Measurements from ENCODE around the gene NAGPA.
A peak's percentile ranks its signal among the peaks of the same experiment; 100 is the strongest.
"Not testable (repeated sequence)": the region's sequence is repeated elsewhere in the genome, so short reads cannot be mapped to it uniquely, and the experiment has no call there.

NAGPA gene

GRCh38 chr16:5062790-5063765 is 29.3 kb upstream of the NAGPA start:
- DNase-seq (ENCODE audit: low read depth), result no peak
- no peak overlapping the region for H3K4me3 ChIP-seq (ENCODE audit: low read depth, low read length)

- no peak for DNase-seq (ENCODE audit: low read depth)
Measured at GRCh38 chr16:5062051-5062450, 28.3 kb upstream of the NAGPA start.

GRCh38 chr16:5060073-5060641 is 26.4 kb upstream of the NAGPA start:
- no peak overlapping the region for H3K4me3 ChIP-seq (ENCODE audit: low read depth, low read length)
- no peak for DNase-seq (ENCODE audit: low read depth)

More at GRCh38 chr16:5062051-5062450, 28.3 kb upstream of the NAGPA start:
- H3K4me3 ChIP-seq (ENCODE audit: low read depth, low read length), result no peak overlapping the region

- H3K4me3 ChIP-seq (ENCODE audit: low read depth, low read length), result no peak overlapping the region
- DNase-seq (ENCODE audit: low read depth), result no peak
Measured at GRCh38 chr16:5059386-5060072, 25.8 kb upstream of the NAGPA start.

GRCh38 chr16:5058476-5058875 is 24.7 kb upstream of the NAGPA start:
- no peak overlapping the region for H3K4me3 ChIP-seq (ENCODE audit: low read depth, low read length)

GRCh38 chr16:5056352-5056751 is 22.6 kb upstream of the NAGPA start:
- DNase-seq (ENCODE audit: low read depth), result no peak
- no peak overlapping the region for H3K4me3 ChIP-seq (ENCODE audit: low read depth, low read length)

More at GRCh38 chr16:5058476-5058875, 24.7 kb upstream of the NAGPA start:
- no peak for DNase-seq (ENCODE audit: low read depth)

- no peak for DNase-seq (ENCODE audit: low read depth)
- H3K4me3 ChIP-seq (ENCODE audit: low read depth, low read length), result no peak overlapping the region
Measured at GRCh38 chr16:5054876-5055865, 21.4 kb upstream of the NAGPA start.

- H3K4me3 ChIP-seq (ENCODE audit: low read depth, low read length), result no peak overlapping the region
- no peak for DNase-seq (ENCODE audit: low read depth)
Measured at GRCh38 chr16:5046914-5047313, 13.2 kb upstream of the NAGPA start.

GRCh38 chr16:5045499-5046115 is 11.9 kb upstream of the NAGPA start:
- H3K4me3 ChIP-seq (ENCODE audit: low read depth, low read length), result no peak overlapping the region
- DNase-seq (ENCODE audit: low read depth), result no peak

- not testable (repeated sequence) for H3K4me3 ChIP-seq (ENCODE audit: low read depth, low read length); DNase-seq (ENCODE audit: low read depth)
Measured at GRCh38 chr16:5044581-5044980, 10.8 kb upstream of the NAGPA start.

GRCh38 chr16:5044011-5044540 is 10.3 kb upstream of the NAGPA start:
- DNase-seq (ENCODE audit: low read depth), result no peak
- H3K4me3 ChIP-seq (ENCODE audit: low read depth, low read length), result no peak overlapping the region

GRCh38 chr16:5042574-5043171 is 8.9 kb upstream of the NAGPA start:
- DNase-seq (ENCODE audit: low read depth), result no peak
- H3K4me3 ChIP-seq (ENCODE audit: low read depth, low read length), result no peak overlapping the region

- H3K4me3 ChIP-seq (ENCODE audit: low read depth, low read length), result no peak overlapping the region
- peak; percentile 18 for DNase-seq (ENCODE audit: low read depth)
Measured at GRCh38 chr16:5041600-5042133, 7.9 kb upstream of the NAGPA start.

GRCh38 chr16:5040451-5040850 is 6.7 kb upstream of the NAGPA start:
- no peak for DNase-seq (ENCODE audit: low read depth)
- H3K4me3 ChIP-seq (ENCODE audit: low read depth, low read length), result no peak overlapping the region

- DNase-seq (ENCODE audit: low read depth), result no peak
- no peak overlapping the region for H3K4me3 ChIP-seq (ENCODE audit: low read depth, low read length)
Measured at GRCh38 chr16:5036228-5037156, 2.8 kb upstream of the NAGPA start.

- H3K4me3 ChIP-seq (ENCODE audit: low read depth, low read length), result no peak overlapping the region
- DNase-seq (ENCODE audit: low read depth), result no peak
Measured at GRCh38 chr16:5035909-5036227, 2.1 kb upstream of the NAGPA start.

GRCh38 chr16:5034167-5034523 is 410 bp upstream of the NAGPA start:
- DNase-seq (ENCODE audit: low read depth), result no peak
- peak overlapping the region; percentile 75 for H3K4me3 ChIP-seq (ENCODE audit: low read depth, low read length)
